A549 (cell line): ENCODE results near the gene PLEKHF1. TPM values are rescaled to one million over a fixed set of nuclear protein-coding genes. Genes with fewer than 3 reads are reported as not detected.
A peak's percentile ranks its signal among the peaks of the same experiment; 100 is the strongest.

Experiments
- ATAC-seq, 2 experiments: fragments of 200-7000 bp in 1 of 2; fragments of >200 bp in 1 of 2; cut with Nextera tagmentation in 1 of 2; cut with Tn5 transposase in 1 of 2; 3 replicates each; pipeline versions ENCODE4 v1.8.0 to v1.9.1; 2018 to 2020; ENCODE audit warnings: mild to moderate bottlenecking in 1 of 2, moderate library complexity in 1 of 2
- CTCF ChIA-PET: fragments of 300-600 bp; sonication (Branson Sonifier 250); formaldehyde crosslinking; extraction: SDS; loops from one replicate; lab custom pipeline; 2021; ENCODE audit warnings: antibody characterized with exemption, inconsistent platforms; lab: Yijun Ruan, JAX
- POLR2A ChIA-PET: fragments of 350-600 bp; formaldehyde crosslinking; extraction: SDS; loops from one replicate; lab custom pipeline; 2021; ENCODE audit warnings: antibody characterized with exemption, inconsistent platforms; lab: Yijun Ruan, JAX
- DNase-seq, 2 experiments: peaks; one replicate each; pipeline versions ENCODE4 v3.0.0 to v3.0.0-alpha.2; 2011 to 2016; ENCODE audit warnings: low read depth in 1 of 2, low spot score in 1 of 2
- FAIRE-seq: peaks from 2 replicates; lab custom pipeline; 2011; peaks lifted over from hg19 to GRCh38; lab: Jason Lieb, UNC
- H3K27ac ChIP-seq, 2 experiments: fragments of >200 bp; sonication (Bioruptor Twin); formaldehyde crosslinking; 3 replicates each; pipeline ENCODE4 v1.5.1; 2016 to 2017
- H3K4me1 ChIP-seq: fragments of >200 bp; sonication (Bioruptor Twin); formaldehyde crosslinking; 3 replicates; pipeline ENCODE4 v1.6.1; 2016
- H3K4me2 ChIP-seq: fragments of >200 bp; sonication (Bioruptor Twin); formaldehyde crosslinking; 3 replicates; pipeline ENCODE4 v1.6.1; 2016
- H3K4me3 ChIP-seq: fragments of >200 bp; sonication (Bioruptor Twin); formaldehyde crosslinking; 3 replicates; pipeline ENCODE4 v1.5.1; 2016
- H3K9me3 ChIP-seq: fragments of >200 bp; sonication (Bioruptor Twin); formaldehyde crosslinking; 3 replicates; pipeline ENCODE4 v1.6.1; 2016
- ATOH8 ChIP-seq: fragments of 250-450 bp; sonication (Bioruptor Pico); IDR thresholded peaks from 2 replicates; pipeline ENCODE4 v1.5.0; 2020; ENCODE audit warnings: low read depth, mild to moderate bottlenecking, moderate library complexity
- BCL3 ChIP-seq: fragments of >200 bp; sonication (Bioruptor Twin); formaldehyde crosslinking; IDR thresholded peaks from 3 replicates; pipeline ENCODE4 v1.6.1; 2016
- CBX8 ChIP-seq: fragments of 200-600 bp; sonication (generic); IDR thresholded peaks from 2 replicates; pipeline ENCODE4 v1.6.1; 2016
- CHD4 ChIP-seq: fragments of 200-600 bp; sonication (generic); IDR thresholded peaks from 2 replicates; pipeline ENCODE4 v1.6.1; 2016; ENCODE audit warnings: antibody characterized with exemption, mild to moderate bottlenecking, borderline replicate concordance
- EHMT2 ChIP-seq: fragments of 200-600 bp; sonication (generic); IDR thresholded peaks from 2 replicates; pipeline ENCODE4 v1.6.1; 2016; ENCODE audit warnings: antibody characterized with exemption, low read depth, mild to moderate bottlenecking, moderate library complexity
- EP300 ChIP-seq, 2 experiments: fragments of >200 bp; sonication (Bioruptor Twin); formaldehyde crosslinking; IDR thresholded peaks; 2 replicates in 1 of 2; 3 replicates in 1 of 2; pipeline ENCODE4 v1.6.1; 2016 to 2017
- FOSL2 ChIP-seq, 2 experiments: fragments of 450-650 bp in 1 of 2; fragments of >200 bp in 1 of 2; sonication (Bioruptor Twin) in 1 of 2; formaldehyde crosslinking; IDR thresholded peaks; 2 replicates each; pipeline versions ENCODE4 v1.5.0 to v1.6.1; 2016 to 2020; ENCODE audit warnings: mild to moderate bottlenecking in 1 of 2, moderate library complexity in 1 of 2
- FOXS1 ChIP-seq: fragments of 250-450 bp; sonication (Bioruptor Pico); IDR thresholded peaks from 2 replicates; pipeline ENCODE4 v1.5.0; 2020; ENCODE audit warnings: mild to moderate bottlenecking, moderate library complexity
- HOXB13 ChIP-seq: fragments of 250-450 bp; sonication (Bioruptor Pico); IDR thresholded peaks from 2 replicates; pipeline ENCODE4 v1.5.0; 2020; ENCODE audit warnings: low read depth, mild to moderate bottlenecking, moderate library complexity
- MAFK ChIP-seq: fragments of 450-650 bp; IDR thresholded peaks from 2 replicates; pipeline ENCODE4 v1.6.1; 2014; ENCODE audit not compliant: partially characterized antibody
- MAZ ChIP-seq: fragments of 150-350 bp; IDR thresholded peaks from 2 replicates; pipeline ENCODE4 v1.6.1; 2014; ENCODE audit warnings: antibody characterized with exemption, low read depth, low read length, borderline replicate concordance
- MYC ChIP-seq: IDR thresholded peaks from 2 replicates; pipeline ENCODE4 v1.6.1; 2012; ENCODE audit warnings: mild to moderate bottlenecking, inconsistent platforms, low read length, improper control_type of control experiment, borderline replicate concordance
- PHF8 ChIP-seq: fragments of 200-600 bp; sonication (generic); IDR thresholded peaks from 2 replicates; pipeline ENCODE4 v1.6.1; 2016; ENCODE audit warnings: low read depth, mild to moderate bottlenecking, antibody characterized with exemption, moderate library complexity, borderline replicate concordance
- POLR2A ChIP-seq: IDR thresholded peaks from 2 replicates; pipeline ENCODE4 v1.6.1; 2012; ENCODE audit warnings: mild to moderate bottlenecking, low read length
- POLR2AphosphoS2 ChIP-seq: conservative IDR thresholded peaks from 2 replicates; pipeline ENCODE4 v1.6.1; 2012; ENCODE audit warnings: low read length, improper control_type of control experiment, inconsistent platforms
- RAD21 ChIP-seq, 2 experiments: fragments of >200 bp in 1 of 2; sonication (Bioruptor Twin) in 1 of 2; formaldehyde crosslinking in 1 of 2; IDR thresholded peaks in 1 of 2; conservative IDR thresholded peaks in 1 of 2; 2 replicates in 1 of 2; 3 replicates in 1 of 2; pipeline ENCODE4 v1.6.1; 2012 to 2018; ENCODE audit warnings: inconsistent platforms in 1 of 2
- RARB ChIP-seq: fragments of 250-450 bp; sonication (Bioruptor Pico); IDR thresholded peaks from 2 replicates; pipeline ENCODE4 v1.8.0; 2021; ENCODE audit warnings: mild to moderate bottlenecking, moderate library complexity
- RCOR1 ChIP-seq: fragments of 150-350 bp; IDR thresholded peaks from 2 replicates; pipeline ENCODE4 v1.6.1; 2014; ENCODE audit warnings: antibody characterized with exemption, low read length, low read depth
- ZC3H11A ChIP-seq: fragments of 450-650 bp; IDR thresholded peaks from 2 replicates; pipeline ENCODE4 v1.6.1; 2014; ENCODE audit warnings: antibody characterized with exemption, mild to moderate bottlenecking
- WGBS: methylation state at CpG from one replicate; pipeline ENCODE4 v1.1.6; 2017; ENCODE audit errors: missing lambda C conversion rate; 5-methylcytosine and 5-hydroxymethylcytosine counted together
- polyA plus RNA-seq, 4 experiments: library from polyadenylated mRNA; depleted of rRNA in 3 of 4; stranded (reverse); fragments of >200 nt; fragmentation: RNase III in 1 of 4; extraction: RNeasy Plus Mini Kit Qiagen cat#74134 plus additional on column Dnase treatment in 1 of 4; gene quantifications; 2 replicates in 3 of 4; 3 replicates in 1 of 4; pipeline ENCODE4 v1.2.3, GENCODE V29; 2011 to 2017

Gene PLEKHF1
- polyA plus RNA-seq, 2 of the 4 experiments (the other 2 are of a cell fraction): 2.1 to 4.1 TPM

- ATAC-seq (no peak), FAIRE-seq (no peak), DNase-seq (no peak)
- peak overlapping the region; percentile 89 for H3K4me2 ChIP-seq
- ChIA-PET CTCF (interaction anchor here (0.6 to 14.1 kb wide), 75 partner anchors 10 to 1623 kb away, joined by 3 to 490 read pairs (median 6); partner anchors contain the start of genes PLEKHF1 and POP4), POLR2A (interaction anchor here (0.8 to 7.2 kb wide), 11 partner anchors 9 to 189 kb away, joined by 3 to 110 read pairs (median 4); partner anchors contain the start of genes PLEKHF1 and POP4)
- 70% methylated on average over 16 of the region's 16 CpGs for WGBS
- peaks cover 21% of the 10 kb centered on the region for H3K4me1 ChIP-seq
- H3K4me3 ChIP-seq: no peak overlapping the region
- H3K9me3 ChIP-seq: no peaks in the 10 kb centered on the region
- no peak for TF ChIP-seq CBX8
- TF ChIP-seq POLR2A: peak; percentile 39
- TF ChIP-seq RARB: no peak
- TF ChIP-seq HOXB13 (CRISPR knock-in tag): no peak
- H3K27ac ChIP-seq: no peak overlapping the region
Measured at GRCh38 chr19:29717051-29717450, 51.8 kb downstream of the PLEKHF1 start.

- Histone ChIP-seq H3K4me3 (no peak overlapping the region), H3K27ac (no peak overlapping the region), H3K9me3 (no peaks in the 10 kb centered on the region), H3K4me1 (no peaks in the 10 kb centered on the region), H3K4me2 (no peak overlapping the region)
- ChIA-PET CTCF (interaction anchor here (0.9 to 19.7 kb wide), 6 partner anchors 10 to 149 kb away, joined by 3 to 362 read pairs (median 22); partner anchors contain the start of gene C19orf12), POLR2A (interaction anchor here (0.8 kb wide), 1 partner anchor 9 kb away, joined by 3 read pairs; the partner anchor contains the start of gene C19orf12)
- ATAC-seq (no peak), DNase-seq (no peak), FAIRE-seq (no peak)
- no peak for TF ChIP-seq RCOR1
- no peak for TF ChIP-seq MYC
- no peak for TF ChIP-seq RARB
- no peak for TF ChIP-seq MAZ
- no peak for TF ChIP-seq POLR2AphosphoS2
- WGBS: 75% methylated on average over 39 of the region's 39 CpGs
Measured at GRCh38 chr19:29724102-29724641, 58.9 kb downstream of the PLEKHF1 start.

- H3K4me2 ChIP-seq: no peak overlapping the region
- TF ChIP-seq EP300 (IDR thresholded peaks at IDR 0.05) (no peak), FOXS1 (CRISPR knock-in tag) (no peak), POLR2AphosphoS2 (no peak), RAD21 (conservative IDR thresholded peaks at IDR 0.05 in 1 of 2, IDR thresholded peaks at IDR 0.05 in 1 of 2) (no peak), BCL3 (no peak), ATOH8 (CRISPR knock-in tag) (no peak), FOSL2 (IDR thresholded peaks at IDR 0.05) (no peak), FOSL2 (CRISPR knock-in tag; IDR thresholded peaks at IDR 0.05) (no peak), ZC3H11A (no peak), PHF8 (no peak), MAFK (no peak), CHD4 (no peak), EHMT2 (no peak)
- CTCF ChIA-PET: interaction anchor here (1.2 to 19.7 kb wide), 7 partner anchors 11 to 148 kb away, joined by 3 to 362 read pairs (median 10); partner anchors contain the start of gene C19orf12
- ATAC-seq: no peak
- 78% methylated on average over 14 of the region's 14 CpGs for WGBS
- DNase-seq: no peak
- no peak overlapping the region for H3K4me3 ChIP-seq
- no peak for FAIRE-seq
- H3K4me1 ChIP-seq: no peaks in the 10 kb centered on the region
- POLR2A ChIA-PET: interaction anchor here (0.6 to 0.8 kb wide), 2 partner anchors 9 to 10 kb away, joined by 3 to 5 read pairs; partner anchors contain the start of gene C19orf12
- H3K27ac ChIP-seq: no peak overlapping the region
- no peaks in the 10 kb centered on the region for H3K9me3 ChIP-seq
Measured at GRCh38 chr19:29724746-29725145, 59.5 kb downstream of the PLEKHF1 start.

Other genes with a start within 250 kb of the PLEKHF1 start
- gene VSTM2B, start 139.5 kb upstream of the PLEKHF1 start, polyA plus RNA-seq (2011; rRNA removed): not detected in 2 replicates
- not detected in 3 replicates for gene VSTM2B, start 139.5 kb upstream of the PLEKHF1 start, polyA plus RNA-seq (2017; fragmentation: RNase III; extraction: RNeasy Plus Mini Kit Qiagen cat#74134 plus additional on column Dnase treatment)
- 194 and 208 TPM in 2 replicates for gene POP4, start 59.2 kb upstream of the PLEKHF1 start, polyA plus RNA-seq (2011; rRNA removed)
- gene POP4, start 59.2 kb upstream of the PLEKHF1 start, polyA plus RNA-seq (2017; fragmentation: RNase III; extraction: RNeasy Plus Mini Kit Qiagen cat#74134 plus additional on column Dnase treatment): 202 to 226 TPM (median 206 TPM) in 3 replicates
- 33.6 and 34.3 TPM in 2 replicates for gene C19orf12, start 49.8 kb downstream of the PLEKHF1 start, polyA plus RNA-seq (2011; rRNA removed)
- 35.2 to 36.1 TPM (median 35.2 TPM) in 3 replicates for gene C19orf12, start 49.8 kb downstream of the PLEKHF1 start, polyA plus RNA-seq (2017; fragmentation: RNase III; extraction: RNeasy Plus Mini Kit Qiagen cat#74134 plus additional on column Dnase treatment)
- gene CCNE1, start 146.5 kb downstream of the PLEKHF1 start, polyA plus RNA-seq (2011; rRNA removed): 15.4 and 18.3 TPM in 2 replicates
- gene CCNE1, start 146.5 kb downstream of the PLEKHF1 start, polyA plus RNA-seq (2017; fragmentation: RNase III; extraction: RNeasy Plus Mini Kit Qiagen cat#74134 plus additional on column Dnase treatment): 25.0 to 26.9 TPM (median 25.2 TPM) in 3 replicates